OCI-LY1 (cell line): Measurements from ENCODE around the gene ABTB2.

Experiments
- H2AFZ ChIP-seq: fragments of 200-600 bp; sonication (generic), shearing (Covaris generic); 2 replicates; pipeline ENCODE4 v1.6.0; 2014; ENCODE audit warnings: antibody characterized with exemption, mild to moderate bottlenecking, low read length
- H3F3A ChIP-seq: fragments of 200-600 bp; sonication (generic), shearing (Covaris generic); 2 replicates; pipeline ENCODE4 v1.6.0; 2014; ENCODE audit warnings: mild to moderate bottlenecking, antibody characterized with exemption, low read length, moderate library complexity; ENCODE audit not compliant: insufficient read depth
- H3K27ac ChIP-seq: fragments of 200-600 bp; sonication (generic); 2 replicates; pipeline ENCODE4 v1.5.1; 2014; ENCODE audit warnings: low read length, mixed run types, mild to moderate bottlenecking, low read depth; ENCODE audit not compliant: poor library complexity, severe bottlenecking
- H3K27me3 ChIP-seq: fragments of 200-600 bp; sonication (generic); 2 replicates; pipeline ENCODE4 v1.6.0; 2014; ENCODE audit warnings: antibody characterized with exemption, mild to moderate bottlenecking, low read length, moderate library complexity; ENCODE audit not compliant: insufficient read depth
- H3K36me3 ChIP-seq: fragments of 200-600 bp; sonication (generic); 2 replicates; pipeline ENCODE4 v1.6.1; 2014; ENCODE audit warnings: mild to moderate bottlenecking, antibody characterized with exemption, low read length, moderate library complexity, mixed read lengths; ENCODE audit not compliant: insufficient read depth
- H3K4me1 ChIP-seq: fragments of 200-600 bp; sonication (generic); 2 replicates; pipeline ENCODE4 v1.5.1; 2014; ENCODE audit warnings: mild to moderate bottlenecking, low read length, moderate library complexity; ENCODE audit not compliant: insufficient read depth, severe bottlenecking
- H3K4me2 ChIP-seq: fragments of 200-600 bp; sonication (generic), shearing (Covaris generic); 2 replicates; pipeline ENCODE4 v1.6.1; 2014; ENCODE audit warnings: low read length
- H3K4me3 ChIP-seq: fragments of 200-600 bp; sonication (generic); 2 replicates; pipeline ENCODE4 v1.5.1; 2014; ENCODE audit warnings: low read length, low read depth, mild to moderate bottlenecking, mixed read lengths; ENCODE audit not compliant: poor library complexity, severe bottlenecking
- H3K79me2 ChIP-seq: fragments of 200-600 bp; shearing (Covaris generic); 2 replicates; pipeline ENCODE4 v1.6.1; 2016; ENCODE audit warnings: mixed run types, low read length, mixed read lengths; ENCODE audit not compliant: insufficient read depth
- H3K9ac ChIP-seq: fragments of 200-600 bp; sonication (generic), shearing (Covaris generic); 2 replicates; pipeline ENCODE4 v1.6.1; 2014; ENCODE audit warnings: mild to moderate bottlenecking, low read length, mixed read lengths
- H3K9me2 ChIP-seq: fragments of 200-600 bp; sonication (generic), shearing (Covaris generic); 2 replicates; pipeline ENCODE4 v1.6.1; 2014; ENCODE audit warnings: low read depth, mild to moderate bottlenecking, low read length, mixed read lengths
- H3K9me3 ChIP-seq: fragments of 200-600 bp; shearing (Covaris generic); 2 replicates; pipeline ENCODE4 v1.6.1; 2014; ENCODE audit warnings: low read length, mixed read lengths
- H4K20me1 ChIP-seq: fragments of 200-600 bp; sonication (generic), shearing (Covaris generic); 2 replicates; pipeline ENCODE4 v1.6.0; 2016; ENCODE audit warnings: mild to moderate bottlenecking, low read length; ENCODE audit not compliant: insufficient read depth
- CTCF ChIP-seq: fragments of 200-600 bp; sonication (generic), shearing (Covaris generic); IDR thresholded peaks from 2 replicates; pipeline ENCODE4 v1.5.1; 2017; ENCODE audit warnings: mild to moderate bottlenecking, antibody characterized with exemption, low read length, moderate library complexity, mixed read lengths
- EZH2 ChIP-seq: fragments of 200-600 bp; sonication (generic), shearing (Covaris generic); IDR thresholded peaks from 2 replicates; pipeline ENCODE4 v1.8.0; 2017; ENCODE audit warnings: borderline replicate concordance, mixed run types, mild to moderate bottlenecking, antibody characterized with exemption, low read length, moderate library complexity, mixed read lengths

ABTB2 gene

GRCh38 chr11:34273099-34273498 lies 84.7 kb downstream of the ABTB2 start:
- Histone ChIP-seq H3K9ac (no peak overlapping the region), H3K4me1 (no peaks in the 10 kb centered on the region), H3K79me2 (no peaks in the 10 kb centered on the region), H3F3A (no peaks in the 10 kb centered on the region), H3K4me3 (no peak overlapping the region), H2AFZ (no peak overlapping the region), H3K4me2 (no peak overlapping the region), H3K27me3 (no peaks in the 10 kb centered on the region), H3K27ac (no peak overlapping the region), H4K20me1 (no peaks in the 10 kb centered on the region), H3K36me3 (no peaks in the 10 kb centered on the region), H3K9me3 (no peaks in the 10 kb centered on the region), H3K9me2 (no peaks in the 10 kb centered on the region)
- no peak for TF ChIP-seq CTCF
- no peak for TF ChIP-seq EZH2

GRCh38 chr11:34271727-34272126 lies 86.1 kb downstream of the ABTB2 start:
- Histone ChIP-seq H3K9me3 (no peaks in the 10 kb centered on the region), H4K20me1 (no peaks in the 10 kb centered on the region), H2AFZ (no peak overlapping the region), H3K9ac (no peak overlapping the region), H3F3A (no peaks in the 10 kb centered on the region), H3K9me2 (no peaks in the 10 kb centered on the region), H3K79me2 (no peaks in the 10 kb centered on the region), H3K27ac (no peak overlapping the region), H3K27me3 (no peaks in the 10 kb centered on the region), H3K36me3 (no peaks in the 10 kb centered on the region), H3K4me3 (no peak overlapping the region), H3K4me2 (no peak overlapping the region), H3K4me1 (no peaks in the 10 kb centered on the region)
- TF ChIP-seq EZH2 (no peak), CTCF (no peak)

GRCh38 chr11:34270711-34271110 lies 87.1 kb downstream of the ABTB2 start:
- Histone ChIP-seq H3F3A (no peaks in the 10 kb centered on the region), H4K20me1 (no peaks in the 10 kb centered on the region), H3K9me3 (no peaks in the 10 kb centered on the region), H3K36me3 (no peaks in the 10 kb centered on the region), H3K4me2 (no peak overlapping the region), H2AFZ (no peak overlapping the region), H3K79me2 (no peaks in the 10 kb centered on the region), H3K27ac (no peak overlapping the region), H3K4me3 (no peak overlapping the region), H3K27me3 (no peaks in the 10 kb centered on the region), H3K9ac (no peak overlapping the region), H3K9me2 (no peaks in the 10 kb centered on the region), H3K4me1 (no peaks in the 10 kb centered on the region)
- TF ChIP-seq CTCF, result no peak
- TF ChIP-seq EZH2, result no peak
